Esophagus muscularis mucosa (tissue), 4 donors: ENCODE measurements around the gene FGD2.

Experiments
- CTCF ChIP-seq, 3 experiments: fragments of 200-600 bp in 2 of 3; fragments of 450-650 bp in 1 of 3; sonication (generic) in 2 of 3; IDR thresholded peaks; one replicate each; pipeline ENCODE4 v1.5.1; 2017 to 2019; ENCODE audit warnings: antibody characterized with exemption in 3 of 3, mild to moderate bottlenecking in 2 of 3, moderate library complexity in 1 of 3
- EP300 ChIP-seq: sonication (generic); formaldehyde crosslinking; IDR thresholded peaks from one replicate; pipeline ENCODE4 v1.6.1; 2017; ENCODE audit warnings: antibody characterized with exemption
- POLR2A ChIP-seq: fragments of 450-650 bp; IDR thresholded peaks from one replicate; pipeline ENCODE4 v1.6.1; 2017; ENCODE audit warnings: antibody characterized with exemption, moderate library complexity, mild to moderate bottlenecking, low read depth
- POLR2AphosphoS5 ChIP-seq, 2 donors: sonication (generic); formaldehyde crosslinking; IDR thresholded peaks; one replicate each; pipeline ENCODE4 v1.6.1; 2017; ENCODE audit warnings: antibody characterized with exemption in 2 of 2

GRCh38 chr6:37041521-37041920, 36.1 kb downstream of the FGD2 start:
- TF ChIP-seq POLR2AphosphoS5 (IDR thresholded peaks at IDR 0.05), result no peak
- no peak for TF ChIP-seq EP300
- TF ChIP-seq CTCF (IDR thresholded peaks at IDR 0.05), result no peak
- no peak for TF ChIP-seq POLR2A
